HepG2 (cell line): ENCODE results near the gene AGAP3. TPM values are rescaled to one million over a fixed set of nuclear protein-coding genes. Genes with fewer than 3 reads are reported as not detected.

Experiments
- ATAC-seq: fragments of 200-7000 bp; cut with Tn5 transposase; 3 replicates; pipeline ENCODE4 v1.9.1; 2020; ENCODE audit warnings: mild to moderate bottlenecking, moderate library complexity
- BruUV-seq: library from RNA; stranded (reverse); fragments of 400-500 nt; replicated peaks from 2 replicates; lab custom pipeline; 2021; lab: Mats Ljungman, UMichigan
- CTCF ChIA-PET: fragments of 300-600 bp; formaldehyde crosslinking; extraction: SDS; loops from one replicate; lab custom pipeline; 2021; ENCODE audit warnings: low total read pairs, inconsistent platforms, low intra/inter-chr PET ratio; lab: Yijun Ruan, JAX
- POLR2A ChIA-PET: fragments of 350-600 bp; sonication (Branson Sonifier 250); formaldehyde crosslinking; loops from one replicate; lab custom pipeline; 2020; ENCODE audit warnings: antibody characterized with exemption, inconsistent platforms; lab: Yijun Ruan, JAX
- DNase-seq: peaks from one replicate; pipeline ENCODE4 v3.0.0-alpha.2; 2015; ENCODE audit warnings: low spot score
- FAIRE-seq: peaks from 3 replicates; lab custom pipeline; 2011; peaks lifted over from hg19 to GRCh38; lab: Jason Lieb, UNC
- H2AFZ ChIP-seq: one replicate; pipeline ENCODE4 v1.6.1; 2011; ENCODE audit warnings: low read length, inconsistent platforms
- H3K27ac ChIP-seq: fragments of 300-600 bp; 3 replicates; pipeline ENCODE4 v1.8.0; 2011; ENCODE audit warnings: mixed run types, mild to moderate bottlenecking, mixed read lengths, low read length, inconsistent platforms; ENCODE audit not compliant: insufficient read depth; ENCODE audit errors: extremely low read length
- H3K27me3 ChIP-seq, 2 experiments: fragments of 200-600 bp in 1 of 2; 2 replicates in 1 of 2; 3 replicates in 1 of 2; pipeline versions ENCODE4 v1.6.0 to v1.8.0; 2011; ENCODE audit warnings: low read length in 2 of 2, mild to moderate bottlenecking in 2 of 2, moderate library complexity in 2 of 2, inconsistent platforms in 1 of 2; ENCODE audit not compliant: insufficient read depth in 2 of 2, control insufficient read depth in 1 of 2
- H3K36me3 ChIP-seq, 2 experiments: fragments of 200-600 bp in 1 of 2; replicated peaks in 1 of 2; 2 replicates in 1 of 2; 3 replicates in 1 of 2; pipeline versions ENCODE4 v1.5.1 to v1.8.0; 2011; ENCODE audit warnings: low read length in 2 of 2, inconsistent platforms in 1 of 2; ENCODE audit not compliant: insufficient read depth in 2 of 2, control insufficient read depth in 1 of 2
- H3K4me1 ChIP-seq: 2 replicates; pipeline ENCODE4 v1.5.1; 2012; ENCODE audit warnings: low read length, inconsistent platforms; ENCODE audit not compliant: insufficient read depth
- H3K4me2 ChIP-seq: 2 replicates; pipeline ENCODE4 v1.6.0; 2011; ENCODE audit warnings: low read depth, low read length, inconsistent platforms
- H3K4me3 ChIP-seq, 3 experiments: fragments of 200-600 bp in 1 of 3; sonication (generic), shearing (Covaris generic) in 1 of 3; replicated peaks in 1 of 3; 2 replicates each; pipeline ENCODE4 v1.5.1; 2011 to 2016; ENCODE audit warnings: low read length in 3 of 3, inconsistent platforms in 2 of 3, low read depth in 2 of 3, mild to moderate bottlenecking in 2 of 3, control low read depth in 1 of 3, mixed read lengths in 1 of 3; ENCODE audit not compliant: insufficient read depth in 1 of 3
- H3K79me2 ChIP-seq: one replicate; pipeline ENCODE4 v1.6.1; 2011; ENCODE audit warnings: low read length, inconsistent platforms; ENCODE audit not compliant: insufficient read depth
- H3K9ac ChIP-seq: 2 replicates; pipeline ENCODE4 v1.6.0; 2011; ENCODE audit warnings: mild to moderate bottlenecking, low read depth, low read length, inconsistent platforms; ENCODE audit not compliant: insufficient read depth
- H3K9me3 ChIP-seq: 2 replicates; pipeline ENCODE4 v1.5.1; 2012; ENCODE audit warnings: mild to moderate bottlenecking, low read length
- H4K20me1 ChIP-seq: 2 replicates; pipeline ENCODE4 v1.6.0; 2011; ENCODE audit warnings: inconsistent platforms, mild to moderate bottlenecking, low read length, moderate library complexity; ENCODE audit not compliant: insufficient read depth
- FOXK1 ChIP-seq: sonication (generic); formaldehyde crosslinking; IDR thresholded peaks from 2 replicates; pipeline ENCODE4 v1.4.0; 2020; ENCODE audit warnings: low read depth, missing genetic modification reagents, borderline replicate concordance
- GLI4 ChIP-seq: sonication (generic); formaldehyde crosslinking; IDR thresholded peaks from 2 replicates; pipeline ENCODE4 v1.5.1; 2020; ENCODE audit warnings: missing genetic modification reagents, mild to moderate bottlenecking, moderate library complexity, borderline replicate concordance
- MZF1 ChIP-seq: sonication (generic); formaldehyde crosslinking; IDR thresholded peaks from 2 replicates; pipeline ENCODE4 v1.8.1; 2023; ENCODE audit warnings: mild to moderate bottlenecking, missing genetic modification reagents, borderline replicate concordance
- NFE2L1 ChIP-seq: sonication (generic); formaldehyde crosslinking; IDR thresholded peaks from 2 replicates; pipeline ENCODE4 v1.4.0; 2020; ENCODE audit warnings: missing genetic modification reagents, mild to moderate bottlenecking, borderline replicate concordance
- RBM22 ChIP-seq: fragments of 200-400 bp; formaldehyde crosslinking; optimal IDR thresholded peaks from 2 replicates; pipeline ENCODE3; 2017; ENCODE audit warnings: mild to moderate bottlenecking, low read length, moderate library complexity
- ZBTB7A ChIP-seq: sonication (generic); formaldehyde crosslinking; IDR thresholded peaks from 2 replicates; pipeline ENCODE4 v1.8.0; 2022; ENCODE audit warnings: mild to moderate bottlenecking, missing genetic modification reagents
- ZNF12 ChIP-seq: sonication (generic); formaldehyde crosslinking; IDR thresholded peaks from 2 replicates; pipeline ENCODE4 v1.5.0; 2020; ENCODE audit warnings: missing genetic modification reagents
- ZNF121 ChIP-seq: sonication (generic); formaldehyde crosslinking; IDR thresholded peaks from 2 replicates; pipeline ENCODE4 v1.5.0; 2020; ENCODE audit warnings: mild to moderate bottlenecking, missing genetic modification reagents
- ZNF263 ChIP-seq: sonication (generic); formaldehyde crosslinking; IDR thresholded peaks from 2 replicates; pipeline ENCODE4 v1.4.0; 2020; ENCODE audit warnings: missing genetic modification reagents
- ZNF274 ChIP-seq: sonication (generic); formaldehyde crosslinking; IDR thresholded peaks from 2 replicates; pipeline ENCODE4 v1.5.1; 2020; ENCODE audit warnings: mild to moderate bottlenecking, missing genetic modification reagents
- ZNF670 ChIP-seq: sonication (generic); formaldehyde crosslinking; IDR thresholded peaks from 2 replicates; pipeline ENCODE4 v1.8.0; 2022; ENCODE audit warnings: mild to moderate bottlenecking, missing genetic modification reagents, borderline replicate concordance
- ZNF709 ChIP-seq: sonication (generic); formaldehyde crosslinking; IDR thresholded peaks from 2 replicates; pipeline ENCODE4 v1.5.0; 2020; ENCODE audit warnings: mild to moderate bottlenecking, missing genetic modification reagents
- WGBS: methylation state at CpG from one replicate; pipeline ENCODE4 v1.1.6; 2017; ENCODE audit warnings: low lambda C conversion rate; 5-methylcytosine and 5-hydroxymethylcytosine counted together
- in situ Hi-C: cut with HindIII; loops from 2 replicates; pipeline ENCODE4 v1.10.0; 2017; ENCODE audit warnings: low pct_unique_long_range_greater_than_20kb; ENCODE audit not compliant: extremely low pct_ligation_motif_present
- intact Hi-C: fragments of 100-400 bp; cut with micrococcal nuclease; formaldehyde crosslinking; loops from one replicate; pipeline ENCODE4 v1.10.0; 2022; ENCODE audit not compliant: unreplicated experiment
- polyA plus RNA-seq, 8 experiments: library from polyadenylated mRNA; depleted of rRNA in 3 of 8; stranded (reverse) in 7 of 8; unstranded in 1 of 8; fragments of >200 nt; fragmentation: Illumina TruSeq in 4 of 8; extraction: Trizol in 4 of 8; gene quantifications; 2 replicates each; pipeline versions ENCODE4 v1.2.1 to v1.2.3, GENCODE V29; 2011 to 2016; ENCODE audit warnings: low read depth in 4 of 8, missing spikeins in 1 of 8, mixed read lengths in 1 of 8; ENCODE audit not compliant: insufficient read depth in 1 of 8
- total RNA-seq, 5 experiments: library from RNA; depleted of rRNA; stranded (reverse); fragments of >200 nt; fragmentation: Illumina TruSeq; extraction: Trizol; gene quantifications; 2 replicates each; pipeline ENCODE4 v1.2.3, GENCODE V29; 2016; ENCODE audit warnings: low read depth in 1 of 5
- TF ChIP-seq, protein P1 (sequence below): IDR thresholded peaks from 2 replicates; pipeline ENCODE4 v1.6.1; 2016; ENCODE audit warnings: low read depth
- TF ChIP-seq, protein P2 (sequence below): sonication (generic); formaldehyde crosslinking; IDR thresholded peaks from 2 replicates; pipeline ENCODE4 v1.4.0; 2020; ENCODE audit warnings: missing genetic modification reagents
- TF ChIP-seq, protein P3 (sequence below): sonication (generic); formaldehyde crosslinking; IDR thresholded peaks from 2 replicates; pipeline ENCODE4 v1.5.0; 2020; ENCODE audit warnings: missing genetic modification reagents
- TF ChIP-seq, protein P4 (sequence below): sonication (generic); formaldehyde crosslinking; IDR thresholded peaks from 2 replicates; pipeline ENCODE4 v1.5.0; 2020; ENCODE audit warnings: mild to moderate bottlenecking, missing genetic modification reagents, borderline replicate concordance

AGAP3 gene
- total and polyA plus RNA-seq, 2 of the 13 experiments (the other 11 are each of a cell fraction or from before 2014, with no cell fraction given): 31.3 to 61.4 TPM

DNA sequence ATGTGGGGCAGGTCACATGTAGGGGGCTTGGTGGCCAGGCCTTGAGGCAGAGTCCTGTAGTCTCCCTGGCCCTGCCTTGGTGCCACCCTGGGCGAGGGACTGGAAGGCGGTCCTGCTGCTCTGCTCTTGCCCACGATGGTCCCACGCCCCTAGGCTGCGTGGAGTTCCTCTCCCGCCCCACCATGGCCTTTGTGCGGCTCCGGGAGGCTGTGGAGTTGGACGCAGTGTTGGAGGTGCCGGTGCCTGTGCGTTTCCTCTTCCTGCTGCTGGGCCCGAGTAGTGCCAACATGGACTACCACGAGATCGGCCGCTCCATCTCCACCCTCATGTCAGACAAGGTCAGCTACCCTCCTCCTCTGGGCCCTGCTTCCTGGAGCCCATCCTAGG, 15.7 kb upstream of the AGAP3 start:
- no peaks in the 10 kb centered on the region for H3K79me2 ChIP-seq
- no peak overlapping the region for H3K4me2 ChIP-seq
- intact Hi-C loops (no loop called here), in situ Hi-C loops (no loop called here)
- no peaks in the 10 kb centered on the region for H3K9me3 ChIP-seq
- DNase-seq: no peak
- H3K27ac ChIP-seq: no peak overlapping the region
- H3K4me3 ChIP-seq: no peak overlapping the region
- ATAC-seq: no peak
- 0 out of 2 replicates have a peak, but pooled peaks cover under 1% of the 10 kb centered on the region for H3K4me1 ChIP-seq
- TF ChIP-seq ZNF670 (CRISPR knock-in tag) (no peak), NFE2L1 (no peak), ZNF121 (no peak), ZBTB7A (CRISPR knock-in tag) (no peak), ZNF12 (CRISPR knock-in tag) (no peak), ZNF709 (CRISPR knock-in tag) (no peak), RBM22 (no peak), GLI4 (CRISPR knock-in tag) (no peak), MZF1 (CRISPR knock-in tag) (no peak), FOXK1 (CRISPR knock-in tag) (no peak), ZNF274 (CRISPR knock-in tag) (no peak), ZNF263 (CRISPR knock-in tag) (no peak)
- TF ChIP-seq, protein P1, sequence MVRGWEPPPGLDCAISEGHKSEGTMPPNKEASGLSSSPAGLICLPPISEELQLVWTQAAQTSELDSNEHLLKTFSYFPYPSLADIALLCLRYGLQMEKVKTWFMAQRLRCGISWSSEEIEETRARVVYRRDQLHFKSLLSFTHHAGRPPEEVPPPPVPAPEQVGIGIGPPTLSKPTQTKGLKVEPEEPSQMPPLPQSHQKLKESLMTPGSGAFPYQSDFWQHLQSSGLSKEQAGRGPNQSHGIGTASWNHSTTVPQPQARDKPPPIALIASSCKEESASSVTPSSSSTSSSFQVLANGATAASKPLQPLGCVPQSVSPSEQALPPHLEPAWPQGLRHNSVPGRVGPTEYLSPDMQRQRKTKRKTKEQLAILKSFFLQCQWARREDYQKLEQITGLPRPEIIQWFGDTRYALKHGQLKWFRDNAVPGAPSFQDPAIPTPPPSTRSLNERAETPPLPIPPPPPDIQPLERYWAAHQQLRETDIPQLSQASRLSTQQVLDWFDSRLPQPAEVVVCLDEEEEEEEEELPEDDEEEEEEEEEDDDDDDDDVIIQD (CRISPR knock-in tag): no peak
- TF ChIP-seq, protein P2, sequence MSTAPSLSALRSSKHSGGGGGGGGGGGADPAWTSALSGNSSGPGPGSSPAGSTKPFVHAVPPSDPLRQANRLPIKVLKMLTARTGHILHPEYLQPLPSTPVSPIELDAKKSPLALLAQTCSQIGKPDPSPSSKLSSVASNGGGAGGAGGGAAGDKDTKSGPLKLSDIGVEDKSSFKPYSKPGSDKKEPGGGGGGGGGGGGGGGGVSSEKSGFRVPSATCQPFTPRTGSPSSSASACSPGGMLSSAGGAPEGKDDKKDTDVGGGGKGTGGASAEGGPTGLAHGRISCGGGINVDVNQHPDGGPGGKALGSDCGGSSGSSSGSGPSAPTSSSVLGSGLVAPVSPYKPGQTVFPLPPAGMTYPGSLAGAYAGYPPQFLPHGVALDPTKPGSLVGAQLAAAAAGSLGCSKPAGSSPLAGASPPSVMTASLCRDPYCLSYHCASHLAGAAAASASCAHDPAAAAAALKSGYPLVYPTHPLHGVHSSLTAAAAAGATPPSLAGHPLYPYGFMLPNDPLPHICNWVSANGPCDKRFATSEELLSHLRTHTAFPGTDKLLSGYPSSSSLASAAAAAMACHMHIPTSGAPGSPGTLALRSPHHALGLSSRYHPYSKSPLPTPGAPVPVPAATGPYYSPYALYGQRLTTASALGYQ (CRISPR knock-in tag): no peak
- TF ChIP-seq, protein P3, sequence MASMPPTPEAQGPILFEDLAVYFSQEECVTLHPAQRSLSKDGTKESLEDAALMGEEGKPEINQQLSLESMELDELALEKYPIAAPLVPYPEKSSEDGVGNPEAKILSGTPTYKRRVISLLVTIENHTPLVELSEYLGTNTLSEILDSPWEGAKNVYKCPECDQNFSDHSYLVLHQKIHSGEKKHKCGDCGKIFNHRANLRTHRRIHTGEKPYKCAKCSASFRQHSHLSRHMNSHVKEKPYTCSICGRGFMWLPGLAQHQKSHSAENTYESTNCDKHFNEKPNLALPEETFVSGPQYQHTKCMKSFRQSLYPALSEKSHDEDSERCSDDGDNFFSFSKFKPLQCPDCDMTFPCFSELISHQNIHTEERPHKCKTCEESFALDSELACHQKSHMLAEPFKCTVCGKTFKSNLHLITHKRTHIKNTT: no peak
- TF ChIP-seq, protein P4, sequence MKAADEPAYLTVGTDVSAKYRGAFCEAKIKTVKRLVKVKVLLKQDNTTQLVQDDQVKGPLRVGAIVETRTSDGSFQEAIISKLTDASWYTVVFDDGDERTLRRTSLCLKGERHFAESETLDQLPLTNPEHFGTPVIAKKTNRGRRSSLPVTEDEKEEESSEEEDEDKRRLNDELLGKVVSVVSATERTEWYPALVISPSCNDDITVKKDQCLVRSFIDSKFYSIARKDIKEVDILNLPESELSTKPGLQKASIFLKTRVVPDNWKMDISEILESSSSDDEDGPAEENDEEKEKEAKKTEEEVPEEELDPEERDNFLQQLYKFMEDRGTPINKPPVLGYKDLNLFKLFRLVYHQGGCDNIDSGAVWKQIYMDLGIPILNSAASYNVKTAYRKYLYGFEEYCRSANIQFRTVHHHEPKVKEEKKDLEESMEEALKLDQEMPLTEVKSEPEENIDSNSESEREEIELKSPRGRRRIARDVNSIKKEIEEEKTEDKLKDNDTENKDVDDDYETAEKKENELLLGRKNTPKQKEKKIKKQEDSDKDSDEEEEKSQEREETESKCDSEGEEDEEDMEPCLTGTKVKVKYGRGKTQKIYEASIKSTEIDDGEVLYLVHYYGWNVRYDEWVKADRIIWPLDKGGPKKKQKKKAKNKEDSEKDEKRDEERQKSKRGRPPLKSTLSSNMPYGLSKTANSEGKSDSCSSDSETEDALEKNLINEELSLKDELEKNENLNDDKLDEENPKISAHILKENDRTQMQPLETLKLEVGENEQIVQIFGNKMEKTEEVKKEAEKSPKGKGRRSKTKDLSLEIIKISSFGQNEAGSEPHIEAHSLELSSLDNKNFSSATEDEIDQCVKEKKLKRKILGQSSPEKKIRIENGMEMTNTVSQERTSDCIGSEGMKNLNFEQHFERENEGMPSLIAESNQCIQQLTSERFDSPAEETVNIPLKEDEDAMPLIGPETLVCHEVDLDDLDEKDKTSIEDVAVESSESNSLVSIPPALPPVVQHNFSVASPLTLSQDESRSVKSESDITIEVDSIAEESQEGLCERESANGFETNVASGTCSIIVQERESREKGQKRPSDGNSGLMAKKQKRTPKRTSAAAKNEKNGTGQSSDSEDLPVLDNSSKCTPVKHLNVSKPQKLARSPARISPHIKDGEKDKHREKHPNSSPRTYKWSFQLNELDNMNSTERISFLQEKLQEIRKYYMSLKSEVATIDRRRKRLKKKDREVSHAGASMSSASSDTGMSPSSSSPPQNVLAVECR (CRISPR knock-in tag): no peak
- H4K20me1 ChIP-seq: no peaks in the 10 kb centered on the region
- FAIRE-seq: no peak
- ChIA-PET CTCF (no interaction called here), POLR2A (interaction anchor here (2.2 kb wide), 1 partner anchor 10 kb away, joined by 7 read pairs; the partner anchor contains the start of gene FASTK)
- H3K27me3 ChIP-seq: no peaks in the 10 kb centered on the region
- H2AFZ ChIP-seq: no peak overlapping the region
- 90% methylated on average over 2 of the region's 15 CpGs for WGBS
- H3K9ac ChIP-seq: no peak overlapping the region
- peaks cover 22 to 80% of the 10 kb centered on the region in 2 experiments for H3K36me3 ChIP-seq
- BruUV-seq: no TSS peak
